DOHH2 (cell line): Measurements from ENCODE around the gene NALCN.

ENCODE experiments used
- EZH2phosphoT487 ChIP-seq: fragments of 200-600 bp; sonication (generic); IDR thresholded peaks from 2 replicates; pipeline ENCODE4 v1.6.1; 2017; ENCODE audit warnings: borderline replicate concordance, mild to moderate bottlenecking, antibody characterized with exemption, low read length, moderate library complexity, mixed read lengths
- TF ChIP-seq, protein P1 (sequence below): fragments of 200-600 bp; sonication (generic); IDR thresholded peaks from one replicate; pipeline ENCODE4 v1.5.1; 2014; ENCODE audit warnings: antibody characterized with exemption, mild to moderate bottlenecking, low read depth, low read length; ENCODE audit not compliant: poor library complexity, severe bottlenecking

DNA sequence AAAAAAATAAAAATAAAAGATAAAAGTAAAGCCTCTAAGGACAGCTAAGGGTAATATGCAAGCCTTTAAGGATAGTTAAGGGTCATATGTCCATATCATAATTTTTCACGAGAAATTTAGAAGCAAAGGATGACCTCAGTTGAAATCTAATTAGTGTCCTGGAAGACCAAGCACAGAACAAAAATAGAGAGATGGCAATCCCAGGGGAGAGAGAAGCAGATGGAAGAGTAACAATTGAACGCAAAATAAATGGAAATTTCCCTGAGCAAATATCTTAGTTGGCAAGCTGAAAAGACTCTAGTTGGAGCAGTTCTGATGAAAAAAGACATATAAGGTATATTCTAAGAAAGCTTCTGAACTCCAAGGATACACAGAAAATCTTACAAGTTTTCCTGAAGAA is 275.4 kb downstream of the NALCN start:
- TF ChIP-seq, protein P1, sequence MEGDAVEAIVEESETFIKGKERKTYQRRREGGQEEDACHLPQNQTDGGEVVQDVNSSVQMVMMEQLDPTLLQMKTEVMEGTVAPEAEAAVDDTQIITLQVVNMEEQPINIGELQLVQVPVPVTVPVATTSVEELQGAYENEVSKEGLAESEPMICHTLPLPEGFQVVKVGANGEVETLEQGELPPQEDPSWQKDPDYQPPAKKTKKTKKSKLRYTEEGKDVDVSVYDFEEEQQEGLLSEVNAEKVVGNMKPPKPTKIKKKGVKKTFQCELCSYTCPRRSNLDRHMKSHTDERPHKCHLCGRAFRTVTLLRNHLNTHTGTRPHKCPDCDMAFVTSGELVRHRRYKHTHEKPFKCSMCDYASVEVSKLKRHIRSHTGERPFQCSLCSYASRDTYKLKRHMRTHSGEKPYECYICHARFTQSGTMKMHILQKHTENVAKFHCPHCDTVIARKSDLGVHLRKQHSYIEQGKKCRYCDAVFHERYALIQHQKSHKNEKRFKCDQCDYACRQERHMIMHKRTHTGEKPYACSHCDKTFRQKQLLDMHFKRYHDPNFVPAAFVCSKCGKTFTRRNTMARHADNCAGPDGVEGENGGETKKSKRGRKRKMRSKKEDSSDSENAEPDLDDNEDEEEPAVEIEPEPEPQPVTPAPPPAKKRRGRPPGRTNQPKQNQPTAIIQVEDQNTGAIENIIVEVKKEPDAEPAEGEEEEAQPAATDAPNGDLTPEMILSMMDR: no peak
- TF ChIP-seq EZH2phosphoT487: no peak
